ENCODE data around the gene ABCC6. TPM values are rescaled to one million over a fixed set of nuclear protein-coding genes. Genes with fewer than 3 reads are reported as not detected.
"Not testable (repeated sequence)": the region's sequence is repeated elsewhere in the genome, so short reads cannot be mapped to it uniquely, and the experiment has no call there.

ABCC6 gene
- total RNA-seq, 2 experiments from 2014 or later = not detected

DNA sequence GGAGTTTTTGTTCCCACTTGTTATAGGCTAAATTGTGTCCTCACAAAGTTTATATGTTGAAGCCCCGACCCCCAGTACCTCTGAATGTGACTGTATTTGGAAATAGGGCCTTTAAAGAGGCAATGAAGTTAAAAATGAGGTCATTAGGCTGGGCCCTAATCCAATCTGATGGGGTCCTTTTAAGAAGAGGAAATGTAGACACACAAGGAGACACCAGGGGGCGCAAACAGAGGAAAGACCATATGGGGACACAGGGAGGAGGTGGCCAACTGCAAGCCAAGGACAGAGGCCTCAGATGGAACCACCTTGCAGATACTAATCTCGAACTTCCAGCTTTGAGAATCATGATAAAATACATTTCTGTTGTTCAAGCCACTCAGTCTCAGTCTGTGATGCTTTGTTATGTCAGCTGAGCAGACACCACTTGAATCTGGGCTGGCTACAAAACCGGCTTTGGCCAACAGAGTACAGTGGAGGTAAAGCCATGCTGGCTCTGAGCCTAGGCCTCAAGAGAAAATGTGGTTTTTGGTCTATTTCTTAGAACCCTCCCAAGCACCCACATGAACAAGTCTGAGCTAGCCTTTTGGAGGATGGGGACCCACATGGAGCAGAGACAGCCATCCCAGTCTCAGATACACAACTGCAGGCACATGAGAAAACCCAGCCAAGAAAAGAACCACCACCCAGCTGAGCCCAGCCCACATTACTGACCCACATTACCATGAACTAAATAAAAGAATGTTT is 20.7 kb downstream of the ABCC6 start:
- H3K9me3 ChIP-seq (ENCODE audit: low read length); POLR2A ChIA-PET; H4K20me1 ChIP-seq (ENCODE audit: insufficient read depth, low read length); H3K36me3 ChIP-seq (ENCODE audit: insufficient read depth, low read length); H3K4me3 ChIP-seq (ENCODE audit: low read depth, low read length, poor library complexity, severe bottlenecking); H3K79me2 ChIP-seq (ENCODE audit: insufficient read depth, low read depth, low read length); H3K9me2 ChIP-seq (ENCODE audit: insufficient read depth, low read length); H3K27ac ChIP-seq (ENCODE audit: low read depth, low read length, poor library complexity, severe bottlenecking); intact Hi-C loops (cut with micrococcal nuclease; ENCODE audit: unreplicated experiment); BruUV-seq (replicated peaks); H2AFZ ChIP-seq (ENCODE audit: low read length); H3K4me2 ChIP-seq (ENCODE audit: low read length); CTCF ChIA-PET (ENCODE audit: unreplicated experiment): not testable (repeated sequence)
- peak; percentile 58 for DNase-seq (ENCODE audit: low spot score)
- TF ChIP-seq CTCF (conservative IDR thresholded peaks at IDR 0.05; ENCODE audit: low read length) = peak; percentile 66
- peaks cover 14% of the 10 kb centered on the region for H3K4me1 ChIP-seq (ENCODE audit: insufficient read depth, low read length, poor library complexity, severe bottlenecking)

DNA sequence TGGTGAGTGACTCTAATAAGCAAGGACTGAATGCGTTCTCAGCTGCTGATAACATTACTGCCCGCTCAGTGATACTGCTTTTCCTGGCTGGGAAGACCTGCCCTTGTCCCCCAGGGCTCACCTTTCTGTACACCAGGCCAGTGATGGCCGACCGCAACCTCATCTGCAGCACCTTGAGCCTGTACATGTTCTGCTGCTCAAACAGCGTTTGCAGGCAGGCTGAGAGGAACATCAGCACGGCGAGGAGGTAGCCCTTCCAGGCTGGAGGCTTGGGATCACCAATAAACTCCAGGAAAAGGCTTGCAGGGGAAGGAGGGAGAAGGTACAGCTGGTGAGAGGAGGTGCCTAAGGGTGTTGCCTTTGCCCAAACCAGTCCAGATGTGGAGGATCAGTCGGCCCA is 21.4 kb downstream of the ABCC6 start:
- CTCF ChIA-PET (ENCODE audit: unreplicated experiment); H3K79me2 ChIP-seq (ENCODE audit: insufficient read depth, low read depth, low read length); DNase-seq (ENCODE audit: low spot score): not testable (repeated sequence)

GRCh38 chr16:16200391-16200790 is 22.9 kb downstream of the ABCC6 start:
- CTCF ChIA-PET (ENCODE audit: unreplicated experiment); H3K4me3 ChIP-seq (ENCODE audit: low read depth, low read length, poor library complexity, severe bottlenecking); H3K27ac ChIP-seq (ENCODE audit: low read depth, low read length, poor library complexity, severe bottlenecking); H4K20me1 ChIP-seq (ENCODE audit: insufficient read depth, low read length); POLR2A ChIA-PET; H3K9me3 ChIP-seq (ENCODE audit: low read length); H2AFZ ChIP-seq (ENCODE audit: low read length); BruUV-seq (replicated peaks); H3K4me2 ChIP-seq (ENCODE audit: low read length); DNase-seq (ENCODE audit: low spot score); H3K79me2 ChIP-seq (ENCODE audit: insufficient read depth, low read depth, low read length); H3K9me2 ChIP-seq (ENCODE audit: insufficient read depth, low read length); H3K36me3 ChIP-seq (ENCODE audit: insufficient read depth, low read length); intact Hi-C loops (cut with micrococcal nuclease; ENCODE audit: unreplicated experiment): not testable (repeated sequence)
- H3K4me1 ChIP-seq (ENCODE audit: insufficient read depth, low read length, poor library complexity, severe bottlenecking) = peaks cover 27% of the 10 kb centered on the region

More for the DNA sequence above, 21.4 kb downstream of the ABCC6 start:
- H3K27ac ChIP-seq (ENCODE audit: low read depth, low read length, poor library complexity, severe bottlenecking); H4K20me1 ChIP-seq (ENCODE audit: insufficient read depth, low read length); H3K4me2 ChIP-seq (ENCODE audit: low read length); H3K9me3 ChIP-seq (ENCODE audit: low read length); H3K36me3 ChIP-seq (ENCODE audit: insufficient read depth, low read length); H2AFZ ChIP-seq (ENCODE audit: low read length); intact Hi-C loops (cut with micrococcal nuclease; ENCODE audit: unreplicated experiment); POLR2A ChIA-PET; H3K9me2 ChIP-seq (ENCODE audit: insufficient read depth, low read length); BruUV-seq (replicated peaks); H3K4me3 ChIP-seq (ENCODE audit: low read depth, low read length, poor library complexity, severe bottlenecking): not testable (repeated sequence)
- H3K4me1 ChIP-seq (ENCODE audit: insufficient read depth, low read length, poor library complexity, severe bottlenecking) = peaks cover 21% of the 10 kb centered on the region

DNA sequence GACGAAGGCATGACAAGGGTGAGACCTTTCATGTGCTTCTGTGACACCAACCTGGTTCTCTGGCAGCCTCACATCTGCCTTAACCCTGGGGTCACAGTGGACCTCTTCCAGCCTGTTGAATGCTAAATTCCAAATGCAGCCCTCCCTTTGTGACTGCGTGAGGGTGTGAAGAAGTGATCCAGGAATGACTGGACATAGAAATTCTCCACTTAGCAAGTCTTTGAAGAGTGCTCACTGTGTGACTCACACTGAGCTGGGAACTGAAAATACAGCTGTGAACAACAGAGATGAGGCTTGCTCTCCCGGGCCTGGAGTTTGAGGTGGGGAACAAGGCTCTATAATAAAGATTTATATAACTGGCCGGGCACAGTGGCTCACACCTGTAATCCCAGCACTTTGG is 23.9 kb downstream of the ABCC6 start:
- H4K20me1 ChIP-seq (ENCODE audit: insufficient read depth, low read length); H3K4me3 ChIP-seq (ENCODE audit: low read depth, low read length, poor library complexity, severe bottlenecking); CTCF ChIA-PET (ENCODE audit: unreplicated experiment); H3K9me3 ChIP-seq (ENCODE audit: low read length); H2AFZ ChIP-seq (ENCODE audit: low read length); H3K27ac ChIP-seq (ENCODE audit: low read depth, low read length, poor library complexity, severe bottlenecking); H3K4me2 ChIP-seq (ENCODE audit: low read length); H3K9me2 ChIP-seq (ENCODE audit: insufficient read depth, low read length); BruUV-seq (replicated peaks); H3K79me2 ChIP-seq (ENCODE audit: insufficient read depth, low read depth, low read length); DNase-seq (ENCODE audit: low spot score); POLR2A ChIA-PET; H3K36me3 ChIP-seq (ENCODE audit: insufficient read depth, low read length): not testable (repeated sequence)
- intact Hi-C loops (cut with micrococcal nuclease; ENCODE audit: unreplicated experiment) = loop anchor here (5.0 kb wide), 1 partner anchor 432 kb away; no protein-coding TSS in a partner anchor
- peaks cover 27% of the 10 kb centered on the region for H3K4me1 ChIP-seq (ENCODE audit: insufficient read depth, low read length, poor library complexity, severe bottlenecking)
